HepG2 (cell line): ENCODE results near the gene EMC9. TPM values are rescaled to one million over a fixed set of nuclear protein-coding genes. Genes with fewer than 3 reads are reported as not detected.

ENCODE experiments used
- CCDC6 ChIP-seq: sonication (generic); formaldehyde crosslinking; IDR thresholded peaks from 2 replicates; pipeline ENCODE4 v1.8.1; 2022; ENCODE audit warnings: mild to moderate bottlenecking, missing genetic modification reagents, moderate library complexity
- DR1 ChIP-seq: sonication (generic); formaldehyde crosslinking; IDR thresholded peaks from 2 replicates; pipeline ENCODE4 v1.8.0; 2021; ENCODE audit warnings: mild to moderate bottlenecking, missing genetic modification reagents, inconsistent platforms
- GLI4 ChIP-seq: sonication (generic); formaldehyde crosslinking; IDR thresholded peaks from 2 replicates; pipeline ENCODE4 v1.5.1; 2020; ENCODE audit warnings: missing genetic modification reagents, mild to moderate bottlenecking, moderate library complexity, borderline replicate concordance
- KDM1A ChIP-seq: IDR thresholded peaks from 2 replicates; pipeline ENCODE4 v1.6.1; 2016; ENCODE audit warnings: missing compliant biosample characterization
- NFKBIZ ChIP-seq: IDR thresholded peaks from 2 replicates; pipeline ENCODE4 v1.6.1; 2018; ENCODE audit warnings: missing genetic modification reagents, missing compliant biosample characterization
- NKX3-1 ChIP-seq: sonication (generic); formaldehyde crosslinking; IDR thresholded peaks from 2 replicates; pipeline ENCODE4 v1.5.0; 2020; ENCODE audit warnings: missing genetic modification reagents
- TARDBP ChIP-seq: sonication (generic); formaldehyde crosslinking; IDR thresholded peaks from 2 replicates; pipeline ENCODE4 v1.8.0; 2022; ENCODE audit warnings: mild to moderate bottlenecking, missing genetic modification reagents
- TBX3 ChIP-seq: fragments of 450-650 bp; IDR thresholded peaks from 2 replicates; pipeline ENCODE4 v1.6.1; 2017; ENCODE audit warnings: antibody characterized with exemption, mild to moderate bottlenecking, inconsistent platforms, borderline replicate concordance
- TCF7 ChIP-seq: sonication (generic); IDR thresholded peaks from 2 replicates; pipeline ENCODE4 v1.6.1; 2016; ENCODE audit warnings: antibody characterized with exemption, low read depth
- ZNF3 ChIP-seq: IDR thresholded peaks from 2 replicates; pipeline ENCODE4 v1.7.0; 2017; ENCODE audit warnings: inconsistent platforms
- ZNF431 ChIP-seq: sonication (generic); formaldehyde crosslinking; IDR thresholded peaks from 2 replicates; pipeline ENCODE4 v1.9.0; 2022; ENCODE audit warnings: missing genetic modification reagents, low read depth, mild to moderate bottlenecking, borderline replicate concordance
- ZNF468 ChIP-seq: sonication (generic); formaldehyde crosslinking; IDR thresholded peaks from 2 replicates; pipeline ENCODE4 v1.8.0; 2022; ENCODE audit warnings: mild to moderate bottlenecking, moderate library complexity, missing genetic modification reagents
- ZNF703 ChIP-seq: sonication (generic); formaldehyde crosslinking; IDR thresholded peaks from 2 replicates; pipeline ENCODE4 v1.5.1; 2020; ENCODE audit warnings: missing genetic modification reagents, mild to moderate bottlenecking, moderate library complexity, borderline replicate concordance
- ZNF766 ChIP-seq: sonication (generic); formaldehyde crosslinking; IDR thresholded peaks from 2 replicates; pipeline ENCODE4 v1.5.0; 2020; ENCODE audit warnings: missing genetic modification reagents, borderline replicate concordance
- ZNF891 ChIP-seq: sonication (generic); formaldehyde crosslinking; IDR thresholded peaks from 2 replicates; pipeline ENCODE4 v1.5.0; 2020; ENCODE audit warnings: mild to moderate bottlenecking, missing genetic modification reagents
- ZSCAN31 ChIP-seq: sonication (generic); formaldehyde crosslinking; IDR thresholded peaks from 2 replicates; pipeline ENCODE4 v1.5.0; 2020; ENCODE audit warnings: low read depth, mild to moderate bottlenecking, missing genetic modification reagents
- polyA plus RNA-seq, 8 experiments: library from polyadenylated mRNA; depleted of rRNA in 3 of 8; stranded (reverse) in 7 of 8; unstranded in 1 of 8; fragments of >200 nt; fragmentation: Illumina TruSeq in 4 of 8; extraction: Trizol in 4 of 8; gene quantifications; 2 replicates each; pipeline versions ENCODE4 v1.2.1 to v1.2.3, GENCODE V29; 2011 to 2016; ENCODE audit warnings: low read depth in 4 of 8, missing spikeins in 1 of 8, mixed read lengths in 1 of 8; ENCODE audit not compliant: insufficient read depth in 1 of 8
- total RNA-seq, 5 experiments: library from RNA; depleted of rRNA; stranded (reverse); fragments of >200 nt; fragmentation: Illumina TruSeq; extraction: Trizol; gene quantifications; 2 replicates each; pipeline ENCODE4 v1.2.3, GENCODE V29; 2016; ENCODE audit warnings: low read depth in 1 of 5
- TF ChIP-seq, protein P1 (sequence below): sonication (generic); formaldehyde crosslinking; IDR thresholded peaks from 2 replicates; pipeline ENCODE4 v1.4.0; 2020; ENCODE audit warnings: mild to moderate bottlenecking, missing genetic modification reagents
- TF ChIP-seq, protein P2 (sequence below): sonication (generic); formaldehyde crosslinking; IDR thresholded peaks from 2 replicates; pipeline ENCODE4 v1.8.0; 2022; ENCODE audit warnings: mild to moderate bottlenecking, missing genetic modification reagents
- TF ChIP-seq, protein P3 (sequence below): sonication (generic); formaldehyde crosslinking; IDR thresholded peaks from 2 replicates; pipeline ENCODE4 v1.4.0; 2020; ENCODE audit warnings: mild to moderate bottlenecking, missing genetic modification reagents

Gene EMC9
- total and polyA plus RNA-seq, 2 of the 13 experiments (the other 11 are each of a cell fraction or from before 2014, with no cell fraction given), result 60.5 to 78.7 TPM

DNA sequence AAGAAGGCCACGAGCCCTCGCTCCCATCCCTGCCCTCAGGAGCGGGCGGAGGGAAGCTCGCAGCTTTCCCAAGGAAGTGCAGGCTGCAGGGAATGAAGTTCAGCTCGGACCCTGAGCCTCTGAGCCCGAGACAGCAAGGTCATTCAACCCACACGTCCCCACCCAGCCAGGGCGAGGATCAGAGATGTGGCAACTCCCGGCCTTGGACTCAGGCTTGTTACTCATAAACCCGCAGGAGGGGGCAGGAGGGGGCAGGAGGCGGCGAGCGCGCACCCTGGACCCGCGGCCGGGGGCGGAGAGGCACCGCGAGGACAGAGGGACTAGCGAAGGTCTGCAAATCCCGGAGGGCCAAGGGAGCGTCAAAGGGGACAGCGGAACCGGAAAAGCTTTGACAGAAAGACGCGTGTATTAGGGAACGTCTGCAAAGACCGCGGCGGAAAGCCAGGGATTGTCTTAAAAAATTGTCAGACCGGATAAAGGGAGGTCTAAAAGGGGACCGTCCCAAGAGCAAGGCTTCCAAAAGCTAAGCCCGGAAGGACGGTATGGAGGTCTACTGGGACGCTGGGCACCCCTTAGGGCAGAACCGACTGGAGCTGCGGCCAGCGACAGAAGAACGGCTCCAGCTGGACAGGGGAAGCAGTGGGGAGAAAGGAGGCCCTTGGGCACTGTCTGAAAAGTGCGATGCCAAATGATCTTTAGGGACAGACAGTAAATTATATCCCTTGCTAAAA lies 27.4 kb downstream of the EMC9 start (continued):
- TF ChIP-seq, protein P1, sequence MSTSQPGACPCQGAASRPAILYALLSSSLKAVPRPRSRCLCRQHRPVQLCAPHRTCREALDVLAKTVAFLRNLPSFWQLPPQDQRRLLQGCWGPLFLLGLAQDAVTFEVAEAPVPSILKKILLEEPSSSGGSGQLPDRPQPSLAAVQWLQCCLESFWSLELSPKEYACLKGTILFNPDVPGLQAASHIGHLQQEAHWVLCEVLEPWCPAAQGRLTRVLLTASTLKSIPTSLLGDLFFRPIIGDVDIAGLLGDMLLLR, result peak; percentile 94; the same call in 1 of the 2 replicates
- TF ChIP-seq ZNF703 (CRISPR knock-in tag), result no peak
- peak; percentile 93 for TF ChIP-seq NFKBIZ (CRISPR knock-in tag)
- peak; percentile 88; the same call in 1 of the 2 replicates for TF ChIP-seq TBX3
- TF ChIP-seq ZNF891 (CRISPR knock-in tag), result peak; percentile 77; the same call in 1 of the 2 replicates
- TF ChIP-seq, protein P2, sequence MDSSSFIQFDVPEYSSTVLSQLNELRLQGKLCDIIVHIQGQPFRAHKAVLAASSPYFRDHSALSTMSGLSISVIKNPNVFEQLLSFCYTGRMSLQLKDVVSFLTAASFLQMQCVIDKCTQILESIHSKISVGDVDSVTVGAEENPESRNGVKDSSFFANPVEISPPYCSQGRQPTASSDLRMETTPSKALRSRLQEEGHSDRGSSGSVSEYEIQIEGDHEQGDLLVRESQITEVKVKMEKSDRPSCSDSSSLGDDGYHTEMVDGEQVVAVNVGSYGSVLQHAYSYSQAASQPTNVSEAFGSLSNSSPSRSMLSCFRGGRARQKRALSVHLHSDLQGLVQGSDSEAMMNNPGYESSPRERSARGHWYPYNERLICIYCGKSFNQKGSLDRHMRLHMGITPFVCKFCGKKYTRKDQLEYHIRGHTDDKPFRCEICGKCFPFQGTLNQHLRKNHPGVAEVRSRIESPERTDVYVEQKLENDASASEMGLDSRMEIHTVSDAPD (CRISPR knock-in tag), result peak; percentile 91; the same call in 1 of the 2 replicates
- peak; percentile 86; the same call in 1 of the 2 replicates for TF ChIP-seq DR1 (CRISPR knock-in tag)
- peak; percentile 57; the same call in 1 of the 2 replicates for TF ChIP-seq TCF7
- peak; percentile 97 for TF ChIP-seq ZSCAN31 (CRISPR knock-in tag)
- TF ChIP-seq, protein P3, sequence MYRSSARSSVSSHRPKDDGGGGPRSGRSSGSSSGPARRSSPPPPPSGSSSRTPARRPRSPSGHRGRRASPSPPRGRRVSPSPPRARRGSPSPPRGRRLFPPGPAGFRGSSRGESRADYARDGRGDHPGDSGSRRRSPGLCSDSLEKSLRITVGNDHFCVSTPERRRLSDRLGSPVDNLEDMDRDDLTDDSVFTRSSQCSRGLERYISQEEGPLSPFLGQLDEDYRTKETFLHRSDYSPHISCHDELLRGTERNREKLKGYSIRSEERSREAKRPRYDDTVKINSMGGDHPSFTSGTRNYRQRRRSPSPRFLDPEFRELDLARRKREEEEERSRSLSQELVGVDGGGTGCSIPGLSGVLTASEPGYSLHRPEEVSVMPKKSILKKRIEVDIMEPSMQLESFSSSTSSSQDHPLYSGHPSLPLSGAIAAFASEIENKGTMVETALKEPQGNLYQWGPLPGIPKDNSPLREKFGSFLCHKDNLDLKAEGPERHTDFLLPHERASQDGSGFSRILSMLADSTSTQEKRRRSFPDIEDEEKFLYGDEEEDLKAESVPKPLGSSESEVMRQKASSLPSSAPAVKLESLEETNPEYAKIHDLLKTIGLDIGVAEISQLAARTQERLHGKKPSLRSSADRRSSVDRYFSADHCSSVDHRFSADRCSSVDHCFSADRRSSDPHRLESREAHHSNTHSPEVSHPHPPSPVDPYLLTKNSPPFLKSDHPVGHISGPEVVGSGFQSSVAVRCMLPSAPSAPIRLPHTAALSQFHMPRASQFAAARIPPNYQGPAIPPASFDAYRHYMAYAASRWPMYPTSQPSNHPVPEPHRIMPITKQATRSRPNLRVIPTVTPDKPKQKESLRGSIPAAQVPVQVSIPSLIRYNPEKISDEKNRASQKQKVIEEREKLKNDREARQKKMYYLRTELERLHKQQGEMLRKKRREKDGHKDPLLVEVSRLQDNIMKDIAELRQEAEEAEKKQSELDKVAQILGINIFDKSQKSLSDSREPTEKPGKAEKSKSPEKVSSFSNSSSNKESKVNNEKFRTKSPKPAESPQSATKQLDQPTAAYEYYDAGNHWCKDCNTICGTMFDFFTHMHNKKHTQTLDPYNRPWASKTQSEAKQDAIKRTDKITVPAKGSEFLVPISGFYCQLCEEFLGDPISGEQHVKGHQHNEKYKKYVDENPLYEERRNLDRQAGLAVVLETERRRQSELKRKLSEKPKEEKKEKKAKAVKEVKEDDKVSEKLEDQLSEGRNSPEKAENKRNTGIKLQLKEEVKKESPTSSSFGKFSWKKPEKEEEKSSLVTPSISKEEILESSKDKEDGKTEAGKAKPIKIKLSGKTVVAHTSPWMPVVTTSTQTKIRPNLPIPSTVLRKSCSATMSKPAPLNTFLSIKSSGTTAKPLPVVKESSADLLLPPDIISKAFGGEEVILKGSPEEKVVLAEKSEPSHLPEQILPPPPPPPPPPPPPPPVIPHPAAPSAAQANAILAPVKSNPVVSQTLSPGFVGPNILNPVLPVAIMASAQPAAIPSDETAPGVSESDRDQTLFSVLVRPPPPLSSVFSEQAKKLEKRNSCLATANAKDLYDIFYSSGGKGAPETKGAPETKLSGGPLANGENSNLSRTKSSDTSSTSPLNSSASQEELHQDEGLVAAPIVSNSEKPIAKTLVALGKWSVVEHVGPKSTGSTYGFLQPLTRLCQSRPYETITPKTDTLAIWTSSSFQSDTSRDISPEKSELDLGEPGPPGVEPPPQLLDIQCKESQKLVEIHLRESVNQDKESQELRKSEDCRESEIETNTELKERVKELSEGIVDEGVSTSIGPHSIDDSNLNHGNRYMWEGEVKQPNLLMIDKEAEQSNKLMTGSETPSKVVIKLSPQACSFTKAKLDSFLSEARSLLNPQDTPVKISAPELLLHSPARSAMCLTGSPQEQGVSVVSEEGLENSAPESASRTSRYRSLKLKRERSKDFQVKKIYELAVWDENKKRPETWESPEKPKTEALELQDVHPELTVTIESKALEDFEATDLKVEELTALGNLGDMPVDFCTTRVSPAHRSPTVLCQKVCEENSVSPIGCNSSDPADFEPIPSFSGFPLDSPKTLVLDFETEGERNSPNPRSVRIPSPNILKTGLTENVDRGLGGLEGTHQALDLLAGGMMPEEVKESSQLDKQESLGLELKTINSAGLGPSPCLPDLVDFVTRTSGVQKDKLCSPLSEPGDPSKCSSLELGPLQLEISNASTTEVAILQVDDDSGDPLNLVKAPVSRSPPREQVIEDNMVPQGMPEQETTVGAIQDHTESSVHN (CRISPR knock-in tag), result peak; percentile 99
- no peak for TF ChIP-seq CCDC6 (CRISPR knock-in tag)
- peak; percentile 95 for TF ChIP-seq NKX3-1 (CRISPR knock-in tag)
- no peak for TF ChIP-seq ZNF431
- TF ChIP-seq ZNF766 (CRISPR knock-in tag), result peak; percentile 85; the same call in 1 of the 2 replicates
- TF ChIP-seq ZNF3 (CRISPR knock-in tag), result no peak
- peak; percentile 97 for TF ChIP-seq KDM1A (CRISPR knock-in tag)
- peak; percentile 98; the same call in 1 of the 2 replicates for TF ChIP-seq GLI4 (CRISPR knock-in tag)
- TF ChIP-seq TARDBP (CRISPR knock-in tag), result peak; percentile 100
- TF ChIP-seq ZNF468 (CRISPR knock-in tag), result peak; percentile 93; the same call in 1 of the 2 replicates
